RWPE2 (cell line): Measurements from ENCODE around the gene PDIA5.

Experiments
- ATAC-seq: fragments of 200-7000 bp; cut with Tn5 transposase; 3 replicates; pipeline ENCODE4 v1.9.1; 2021; ENCODE audit warnings: low read depth
- DNase-seq: peaks from one replicate; pipeline ENCODE4 v3.0.0-alpha.2; 2020; ENCODE audit warnings: low spot score
- H3K27ac ChIP-seq: fragments of 450-650 bp; 2 replicates; pipeline ENCODE4 v1.5.1; 2017; ENCODE audit warnings: mild to moderate bottlenecking; ENCODE audit not compliant: poor library complexity, severe bottlenecking
- H3K27me3 ChIP-seq: fragments of 250-450 bp; sonication (Bioruptor Pico); 2 replicates; pipeline ENCODE4 v1.5.1; 2021; ENCODE audit warnings: mild to moderate bottlenecking, moderate library complexity; ENCODE audit not compliant: insufficient read depth, poor library complexity, severe bottlenecking
- H3K36me3 ChIP-seq: fragments of 250-450 bp; sonication (Bioruptor Pico); 2 replicates; pipeline ENCODE4 v1.5.1; 2020; ENCODE audit warnings: low read depth, mild to moderate bottlenecking, moderate library complexity
- H3K4me1 ChIP-seq: fragments of 250-450 bp; sonication (Bioruptor Pico); 2 replicates; pipeline ENCODE4 v1.5.1; 2021; ENCODE audit warnings: mild to moderate bottlenecking, moderate library complexity; ENCODE audit not compliant: insufficient read depth, poor library complexity, severe bottlenecking
- H3K4me3 ChIP-seq: fragments of 250-450 bp; sonication (Bioruptor Pico); 2 replicates; pipeline ENCODE4 v1.5.1; 2021; ENCODE audit warnings: mild to moderate bottlenecking, moderate library complexity; ENCODE audit not compliant: severe bottlenecking
- H3K9me3 ChIP-seq: fragments of 250-450 bp; sonication (Bioruptor Pico); 2 replicates; pipeline ENCODE4 v1.5.1; 2021; ENCODE audit warnings: mild to moderate bottlenecking, moderate library complexity; ENCODE audit not compliant: severe bottlenecking
- CTCF ChIP-seq: fragments of 450-650 bp; IDR thresholded peaks from one replicate; pipeline ENCODE4 v1.5.1; 2017; ENCODE audit warnings: mild to moderate bottlenecking, moderate library complexity; ENCODE audit not compliant: poor library complexity, severe bottlenecking

Gene PDIA5

DNA sequence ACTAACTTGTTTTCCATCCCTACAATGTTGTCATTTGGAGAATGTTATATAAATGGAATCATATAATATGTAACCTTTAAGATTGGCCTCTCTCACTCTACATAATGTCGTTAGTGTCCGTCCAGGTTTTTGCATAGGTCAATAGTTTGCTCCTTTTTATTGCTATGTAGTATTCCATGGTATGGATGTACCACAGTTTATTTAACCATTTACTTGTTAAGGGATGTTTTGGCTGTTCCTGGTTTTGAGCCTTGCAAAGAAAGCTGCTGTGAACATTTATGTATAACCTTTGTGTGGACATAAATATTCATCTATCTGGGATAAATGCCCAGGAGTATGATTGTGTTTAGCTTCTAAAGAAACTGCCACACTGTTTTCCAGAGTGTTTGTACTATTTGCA, 100.9 kb downstream of the PDIA5 start:
- TF ChIP-seq CTCF, result no peak
- Histone ChIP-seq H3K4me1 (no peaks in the 10 kb centered on the region), H3K36me3 (peaks cover 35% of the 10 kb centered on the region), H3K27ac (no peak overlapping the region), H3K4me3 (no peak overlapping the region), H3K9me3 (no peaks in the 10 kb centered on the region), H3K27me3 (no peaks in the 10 kb centered on the region)
- ATAC-seq (no peak), DNase-seq (no peak)

DNA sequence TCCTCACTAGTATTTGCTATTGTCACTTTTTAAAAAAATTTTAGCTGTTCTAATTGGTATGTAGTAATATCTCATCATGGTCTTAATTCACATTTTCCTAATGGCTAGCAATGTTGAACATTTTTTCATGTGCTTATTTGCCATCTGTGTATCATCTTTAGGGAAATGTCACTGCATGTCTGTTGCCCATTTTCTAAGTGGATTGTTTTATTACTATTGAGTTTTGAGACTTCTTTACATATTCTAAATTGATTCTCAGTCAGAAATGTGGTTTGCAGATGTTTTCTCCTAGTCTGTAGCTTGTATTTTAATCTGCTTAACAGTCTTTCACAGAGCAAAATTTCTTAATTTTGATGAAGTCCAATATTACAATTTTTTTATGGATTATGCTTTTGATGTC, 101.3 kb downstream of the PDIA5 start:
- no peak for DNase-seq
- ATAC-seq, result no peak
- no peaks in the 10 kb centered on the region for H3K27me3 ChIP-seq
- no peak overlapping the region for H3K27ac ChIP-seq
- TF ChIP-seq CTCF, result no peak
- H3K36me3 ChIP-seq, result peaks cover 35% of the 10 kb centered on the region
- no peaks in the 10 kb centered on the region for H3K4me1 ChIP-seq
- H3K9me3 ChIP-seq, result no peaks in the 10 kb centered on the region
- no peak overlapping the region for H3K4me3 ChIP-seq

- Histone ChIP-seq H3K9me3 (no peaks in the 10 kb centered on the region), H3K27ac (no peak overlapping the region), H3K4me3 (no peak overlapping the region), H3K4me1 (no peaks in the 10 kb centered on the region), H3K27me3 (no peaks in the 10 kb centered on the region), H3K36me3 (peaks cover 34% of the 10 kb centered on the region)
- ATAC-seq, result no peak
- no peak for DNase-seq
- no peak for TF ChIP-seq CTCF
Observed at GRCh38 chr3:123168605-123169004, 101.8 kb downstream of the PDIA5 start.

- ATAC-seq (0 out of 3 replicates have a peak, but pooled peaks have one; percentile 23), DNase-seq (no peak)
- no peak for TF ChIP-seq CTCF
- Histone ChIP-seq H3K4me1 (no peaks in the 10 kb centered on the region), H3K9me3 (no peaks in the 10 kb centered on the region), H3K27ac (no peak overlapping the region), H3K4me3 (no peak overlapping the region), H3K36me3 (peaks cover 27% of the 10 kb centered on the region), H3K27me3 (no peaks in the 10 kb centered on the region)
Observed at GRCh38 chr3:123169492-123169929, 102.7 kb downstream of the PDIA5 start.

DNA sequence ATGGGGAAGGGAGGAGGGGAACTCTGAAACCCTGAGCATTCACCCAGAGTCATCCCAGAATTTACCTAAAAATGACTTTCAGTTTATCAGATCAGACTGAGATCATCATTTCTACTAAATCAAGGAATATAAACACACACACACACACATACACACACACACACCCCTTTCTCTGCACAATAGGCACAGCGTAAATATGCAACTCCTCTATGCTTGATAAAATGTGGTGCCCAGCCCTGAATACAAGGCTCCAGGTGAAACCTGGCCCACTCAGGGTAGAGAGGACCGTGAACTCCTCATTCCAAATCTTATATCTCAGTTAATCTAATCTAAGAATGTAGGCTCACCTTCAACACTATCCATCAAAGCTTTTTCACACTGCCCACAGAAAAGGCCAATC, 103.1 kb downstream of the PDIA5 start:
- no peak for TF ChIP-seq CTCF
- Histone ChIP-seq H3K27ac (no peak overlapping the region), H3K27me3 (no peaks in the 10 kb centered on the region), H3K9me3 (no peaks in the 10 kb centered on the region), H3K4me3 (no peak overlapping the region), H3K36me3 (peaks cover 23% of the 10 kb centered on the region), H3K4me1 (no peaks in the 10 kb centered on the region)
- DNase-seq (no peak), ATAC-seq (no peak)
